ENCODE results near the gene CA9.

Gene CA9

GRCh38 chr9:35651956-35652828 lies 21.5 kb upstream of the CA9 start:
- no peak for DNase-seq (ENCODE audit: low spot score)

GRCh38 chr9:35652829-35653209 lies 20.9 kb upstream of the CA9 start:
- no peak for DNase-seq (ENCODE audit: low spot score)

GRCh38 chr9:35653611-35654010 lies 20.1 kb upstream of the CA9 start:
- DNase-seq (ENCODE audit: low spot score) = no peak

- DNase-seq (ENCODE audit: low spot score) = no peak
Measured at GRCh38 chr9:35656348-35656747, 17.4 kb upstream of the CA9 start.

- peak; percentile 57 for DNase-seq (ENCODE audit: low spot score)
Measured at GRCh38 chr9:35656831-35657545, 16.7 kb upstream of the CA9 start.

- peak; percentile 99 for DNase-seq (ENCODE audit: low spot score)
Measured at GRCh38 chr9:35657546-35658136, 16.1 kb upstream of the CA9 start, which contains the start of gene RMRP. Gene RMRP (minus strand): TSS chr9:35658019.

- peak; percentile 93 for DNase-seq (ENCODE audit: low spot score)
Measured at GRCh38 chr9:35658137-35658967, 15.4 kb upstream of the CA9 start, which contains the start of gene CCDC107. Gene CCDC107 (plus strand): TSS chr9:35658292. CDS start chr9:35658380, 88 bp downstream.

- DNase-seq (ENCODE audit: low spot score) = no peak
Measured at GRCh38 chr9:35658968-35659220, 14.8 kb upstream of the CA9 start.

- DNase-seq (ENCODE audit: low spot score) = no peak
Measured at GRCh38 chr9:35659340-35659739, 14.4 kb upstream of the CA9 start.

GRCh38 chr9:35660966-35661415 lies 12.7 kb upstream of the CA9 start:
- DNase-seq (ENCODE audit: low spot score) = no peak

- no peak for DNase-seq (ENCODE audit: low spot score)
Measured at GRCh38 chr9:35661756-35662350, 11.9 kb upstream of the CA9 start.

- DNase-seq (ENCODE audit: low spot score) = no peak
Measured at GRCh38 chr9:35662437-35662836, 11.3 kb upstream of the CA9 start.

- DNase-seq (ENCODE audit: low spot score) = peak; percentile 75
Measured at GRCh38 chr9:35664531-35665470, 8.9 kb upstream of the CA9 start, which contains the start of gene ARHGEF39. Gene ARHGEF39 (minus strand): TSS chr9:35665195. CDS start chr9:35665169, 26 bp downstream.

GRCh38 chr9:35665471-35665818 lies 8.3 kb upstream of the CA9 start:
- no peak for DNase-seq (ENCODE audit: low spot score)

- DNase-seq (ENCODE audit: low spot score) = no peak
Measured at GRCh38 chr9:35666045-35666444, 7.7 kb upstream of the CA9 start.

GRCh38 chr9:35666549-35666948 lies 7.2 kb upstream of the CA9 start:
- DNase-seq (ENCODE audit: low spot score) = no peak

GRCh38 chr9:35667939-35668338 lies 5.8 kb upstream of the CA9 start:
- no peak for DNase-seq (ENCODE audit: low spot score)

GRCh38 chr9:35669331-35670145 lies 4.2 kb upstream of the CA9 start:
- no peak for DNase-seq (ENCODE audit: low spot score)

GRCh38 chr9:35674025-35674361 lies 265 bp downstream of the CA9 start:
- no peak for DNase-seq (ENCODE audit: low spot score)

GRCh38 chr9:35675204-35675603 lies 1.5 kb downstream of the CA9 start:
- no peak for DNase-seq (ENCODE audit: low spot score)
